Measurements from ENCODE around the gene CCL28. TPM values are rescaled to one million over a fixed set of nuclear protein-coding genes. Genes with fewer than 3 reads are reported as not detected.
"Not testable (repeated sequence)": the region's sequence is repeated elsewhere in the genome, so short reads cannot be mapped to it uniquely, and the experiment has no call there.

The CCL28 gene
- total and polyA plus RNA-seq, 8 donors, result 3.1 to 22.7 (median 8.8) TPM

DNA sequence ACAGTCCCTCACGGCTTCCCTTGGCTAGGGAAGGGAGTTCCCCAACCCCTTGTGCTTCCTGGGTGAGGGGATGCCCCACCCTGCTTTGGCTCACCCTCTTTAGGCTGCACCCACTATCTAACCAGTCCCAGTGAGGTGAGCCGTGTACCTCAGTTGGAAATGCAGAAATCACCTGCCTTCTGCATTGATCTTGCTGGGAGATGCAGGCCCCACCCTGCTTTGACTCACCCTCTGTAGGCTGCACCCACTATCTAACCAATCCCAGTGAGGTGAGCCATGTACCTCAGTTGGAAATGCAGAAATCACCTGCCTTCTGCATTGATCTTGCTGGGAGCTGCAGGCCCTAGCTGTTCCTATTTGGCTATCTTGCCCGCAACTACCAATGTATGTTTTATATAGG, 44.7 kb downstream of the CCL28 start:
- intact Hi-C loops (cut with DNase I), result no loop called here
- FAIRE-seq, result no peak
- no peak for ATAC-seq
- Histone ChIP-seq H3K27me3 (no peaks in the 10 kb centered on the region), H3K36me3 (no peaks in the 10 kb centered on the region), H3K4me1 (no peaks in the 10 kb centered on the region), H3K4me3 (no peak overlapping the region), H3K9me3 (no peaks in the 10 kb centered on the region), H3K27ac (no peak overlapping the region)
- 82 to 87% methylated on average over 3 of the region's 3 CpGs for WGBS, 2 donors
- TF ChIP-seq, protein P1, sequence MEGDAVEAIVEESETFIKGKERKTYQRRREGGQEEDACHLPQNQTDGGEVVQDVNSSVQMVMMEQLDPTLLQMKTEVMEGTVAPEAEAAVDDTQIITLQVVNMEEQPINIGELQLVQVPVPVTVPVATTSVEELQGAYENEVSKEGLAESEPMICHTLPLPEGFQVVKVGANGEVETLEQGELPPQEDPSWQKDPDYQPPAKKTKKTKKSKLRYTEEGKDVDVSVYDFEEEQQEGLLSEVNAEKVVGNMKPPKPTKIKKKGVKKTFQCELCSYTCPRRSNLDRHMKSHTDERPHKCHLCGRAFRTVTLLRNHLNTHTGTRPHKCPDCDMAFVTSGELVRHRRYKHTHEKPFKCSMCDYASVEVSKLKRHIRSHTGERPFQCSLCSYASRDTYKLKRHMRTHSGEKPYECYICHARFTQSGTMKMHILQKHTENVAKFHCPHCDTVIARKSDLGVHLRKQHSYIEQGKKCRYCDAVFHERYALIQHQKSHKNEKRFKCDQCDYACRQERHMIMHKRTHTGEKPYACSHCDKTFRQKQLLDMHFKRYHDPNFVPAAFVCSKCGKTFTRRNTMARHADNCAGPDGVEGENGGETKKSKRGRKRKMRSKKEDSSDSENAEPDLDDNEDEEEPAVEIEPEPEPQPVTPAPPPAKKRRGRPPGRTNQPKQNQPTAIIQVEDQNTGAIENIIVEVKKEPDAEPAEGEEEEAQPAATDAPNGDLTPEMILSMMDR (IDR thresholded peaks at IDR 0.05), result no peak
- DNase-seq, result no peak

DNA sequence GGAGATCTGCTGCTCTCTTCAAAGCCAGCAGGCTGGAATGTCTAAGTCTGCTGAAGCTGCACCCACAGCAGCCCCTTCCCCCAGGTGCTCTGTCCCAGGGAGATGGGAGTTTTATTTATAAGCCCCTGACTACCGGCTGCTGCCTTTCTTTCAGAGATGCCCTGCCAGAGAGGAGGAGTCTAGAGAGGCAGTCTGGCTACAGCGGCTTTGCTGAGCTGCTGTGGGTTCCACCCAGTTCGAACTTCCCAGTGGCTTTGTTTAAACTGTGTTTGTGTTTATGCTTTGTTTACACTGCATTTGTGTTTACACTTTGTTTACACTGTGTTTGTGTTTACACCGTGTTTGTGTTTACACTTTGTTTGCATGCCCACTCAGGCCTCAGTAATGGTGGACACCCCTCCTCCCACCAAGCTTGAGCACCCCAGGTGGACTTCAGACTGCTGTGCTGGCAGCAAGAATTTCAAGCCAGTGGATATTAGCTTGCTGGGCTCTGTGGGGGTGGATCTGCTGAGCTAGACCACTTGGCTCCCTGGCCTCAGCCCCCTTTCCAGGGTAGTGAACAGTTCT, 45.4 kb downstream of the CCL28 start:
- H3K9me3 ChIP-seq; FAIRE-seq; intact Hi-C loops (cut with DNase I); H3K36me3 ChIP-seq; H3K27me3 ChIP-seq; H3K4me3 ChIP-seq; H3K4me1 ChIP-seq; H3K27ac ChIP-seq; DNase-seq; ATAC-seq: not testable (repeated sequence)
- 47 to 64% methylated on average over 4 of the region's 4 CpGs for WGBS, 2 donors

DNA sequence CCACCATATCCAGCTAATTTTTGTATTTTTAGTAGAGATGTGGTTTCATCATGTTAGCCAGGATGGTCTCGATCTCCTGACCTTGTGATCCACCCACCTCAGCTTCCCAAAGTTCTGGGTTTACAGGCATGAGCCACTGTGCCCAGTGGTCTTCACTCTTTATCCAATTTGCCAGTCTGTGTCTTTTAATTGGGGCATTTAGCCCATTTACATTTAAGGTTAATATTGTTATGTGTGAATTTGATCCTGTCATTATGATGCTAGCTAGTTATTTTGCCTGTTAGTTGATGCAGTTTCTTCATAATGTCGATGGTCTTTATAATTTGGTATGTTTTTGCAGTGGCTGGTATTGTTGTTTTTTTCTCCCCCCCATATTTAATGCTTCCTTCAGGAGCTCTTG, 47.0 kb downstream of the CCL28 start:
- H3K9me3 ChIP-seq; intact Hi-C loops (cut with DNase I); FAIRE-seq; H3K27ac ChIP-seq; H3K27me3 ChIP-seq; H3K4me1 ChIP-seq; DNase-seq; H3K36me3 ChIP-seq; H3K4me3 ChIP-seq; ATAC-seq: not testable (repeated sequence)
- 76 to 83% methylated on average over 2 of the region's 2 CpGs for WGBS, 2 donors

DNA sequence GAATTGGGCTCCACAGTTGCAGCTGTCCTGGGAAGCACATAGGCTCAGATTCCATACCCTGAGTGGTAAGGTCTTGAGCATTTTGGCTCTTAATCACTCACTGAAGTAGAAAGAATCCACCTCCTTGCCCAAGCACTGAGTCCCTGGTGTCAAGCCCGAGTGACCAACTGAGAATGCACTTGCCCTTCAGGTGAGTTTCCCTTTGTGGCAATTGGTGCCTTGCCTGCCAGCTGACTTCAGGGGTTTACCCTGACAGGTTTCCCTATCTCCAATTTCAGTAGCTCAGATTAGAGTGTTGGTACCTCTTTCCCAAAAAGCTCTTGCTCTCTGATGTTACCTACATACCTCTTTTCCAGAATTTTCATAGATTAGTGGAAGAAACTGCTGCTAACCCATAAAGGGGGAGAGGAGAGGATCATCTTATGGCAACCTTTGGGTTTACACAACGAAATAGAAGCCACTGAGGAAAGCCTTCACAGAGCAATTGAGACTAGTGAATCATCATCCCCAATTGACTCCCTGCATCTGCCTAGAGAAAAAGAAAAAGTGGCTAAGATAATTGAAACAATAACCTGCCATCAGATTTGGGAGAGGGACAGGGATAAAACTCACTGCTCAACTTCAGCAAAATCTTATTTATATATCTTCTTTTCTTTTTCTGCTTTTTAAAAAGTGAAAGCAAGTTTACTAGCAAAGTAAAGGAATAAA, 48.6 kb downstream of the CCL28 start:
- DNase-seq (no peak), ATAC-seq (no peak), FAIRE-seq (no peak)
- Histone ChIP-seq H3K27me3 (no peaks in the 10 kb centered on the region), H3K36me3 (no peaks in the 10 kb centered on the region), H3K4me3 (no peak overlapping the region), H3K4me1 (no peaks in the 10 kb centered on the region), H3K9me3 (no peaks in the 10 kb centered on the region), H3K27ac (no peak overlapping the region)
- intact Hi-C loops (cut with DNase I), result no loop called here
- 28% methylated on average over 2 of the region's 2 CpGs for WGBS, 2 donors
- TF ChIP-seq, protein P1 (IDR thresholded peaks at IDR 0.05), result no peak

DNA sequence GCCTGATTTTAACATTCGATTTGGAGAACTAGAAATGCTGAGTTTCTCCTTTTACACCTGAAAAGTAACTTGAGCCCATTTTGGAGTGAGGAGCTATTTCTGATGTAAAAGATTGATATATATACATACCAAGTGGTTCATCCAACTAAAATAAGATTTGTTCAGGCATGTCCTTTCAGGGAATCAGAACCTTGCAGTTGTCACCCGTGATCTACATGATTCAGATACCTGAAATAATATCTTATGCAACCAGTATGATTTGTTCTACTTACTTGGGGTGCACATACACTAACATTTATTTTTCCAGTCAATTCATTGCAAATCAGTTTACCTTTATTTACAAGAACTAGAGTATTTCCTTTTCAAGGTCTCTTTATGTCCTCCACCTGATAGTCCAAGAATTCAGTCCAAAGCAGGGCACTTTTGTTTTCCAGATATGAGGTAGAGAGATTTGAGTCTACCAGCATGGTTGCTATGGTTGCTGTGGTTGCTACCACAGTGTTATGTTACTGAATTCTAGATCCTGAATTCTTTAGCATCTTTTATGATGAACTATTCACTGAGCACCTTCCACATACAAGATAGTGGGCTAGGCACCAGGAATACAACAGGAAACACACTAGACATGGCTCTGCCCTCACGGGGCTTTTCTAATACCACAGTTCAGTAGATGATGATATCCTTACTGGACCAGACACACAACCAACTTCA, 49.3 kb downstream of the CCL28 start:
- TF ChIP-seq, protein P1 (IDR thresholded peaks at IDR 0.05), result no peak
- no peaks in the 10 kb centered on the region for H3K9me3 ChIP-seq
- no peak overlapping the region for H3K4me3 ChIP-seq
- WGBS, 2 donors, result 66 to 67% methylated on average over 3 of the region's 3 CpGs
- no peaks in the 10 kb centered on the region for H3K27me3 ChIP-seq
- ATAC-seq (no peak), FAIRE-seq (no peak), DNase-seq (no peak)
- H3K27ac ChIP-seq, result no peak overlapping the region
- H3K36me3 ChIP-seq, result no peaks in the 10 kb centered on the region
- intact Hi-C loops (cut with DNase I), result no loop called here
- no peaks in the 10 kb centered on the region for H3K4me1 ChIP-seq

DNA sequence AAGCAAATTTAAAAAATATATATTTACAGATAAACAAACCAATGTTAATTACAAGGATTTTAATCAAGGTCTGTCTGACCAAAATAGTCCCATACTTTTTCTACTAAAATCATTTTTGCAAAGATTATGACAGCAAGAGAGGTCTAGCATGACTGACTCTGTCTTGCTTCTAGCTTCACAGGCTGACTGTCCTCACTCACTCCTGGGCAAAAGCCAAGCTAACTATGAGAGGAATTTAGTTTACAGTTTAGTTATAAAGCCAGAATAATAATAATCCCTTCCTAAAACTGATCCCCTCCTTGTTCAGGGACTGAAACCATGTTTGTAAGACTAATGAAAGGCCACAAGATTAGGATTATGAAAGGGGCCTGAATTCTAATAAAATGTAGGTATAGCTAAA, 53.5 kb downstream of the CCL28 start:
- Histone ChIP-seq H3K4me1 (no peaks in the 10 kb centered on the region), H3K27ac (no peak overlapping the region), H3K9me3 (no peaks in the 10 kb centered on the region), H3K27me3 (no peaks in the 10 kb centered on the region), H3K4me3 (no peak overlapping the region), H3K36me3 (no peaks in the 10 kb centered on the region)
- intact Hi-C loops (cut with DNase I), result no loop called here
- ATAC-seq, result no peak
- FAIRE-seq, result no peak
- no peak for DNase-seq
- TF ChIP-seq, protein P1 (IDR thresholded peaks at IDR 0.05), result no peak

All from pancreas (tissue), 10 donors.